Activated B cell treated with CpG ODN at 0.5 μM for 24 hours (primary cell): ENCODE measurements around the gene SATB1. TPM values are rescaled to one million over a fixed set of nuclear protein-coding genes. Genes with fewer than 3 reads are reported as not detected.

Experiments used
- ATAC-seq: fragments of 200-7000 bp; cut with Tn5 transposase; one replicate; pipeline ENCODE4 v1.10.0; 2021; ENCODE audit warnings: low read depth, mild to moderate bottlenecking, moderate library complexity
- CTCF ChIA-PET: fragments of 350-600 bp; sonication (Branson Sonifier 250); formaldehyde crosslinking; loops from one replicate; lab custom pipeline; 2021; ENCODE audit warnings: antibody characterized with exemption; lab: Charles Lee
- POLR2A ChIA-PET: fragments of 350-600 bp; sonication (Branson Sonifier 250); formaldehyde crosslinking; loops from one replicate; lab custom pipeline; 2021; ENCODE audit warnings: antibody characterized with exemption; lab: Charles Lee
- DNase-seq: peaks from one replicate; pipeline ENCODE4 v3.0.0; 2022
- H3K27ac Mint-ChIP-seq: one replicate; pipeline ENCODE4 v1.8.0; 2020; ENCODE audit warnings: mixed read lengths
- H3K27me3 Mint-ChIP-seq: one replicate; pipeline ENCODE4 v1.8.0; 2021; ENCODE audit warnings: mixed read lengths
- H3K36me3 Mint-ChIP-seq: one replicate; pipeline ENCODE4 v1.8.0; 2021; ENCODE audit warnings: low read depth, mixed read lengths
- H3K4me1 Mint-ChIP-seq: one replicate; pipeline ENCODE4 v1.8.0; 2021; ENCODE audit warnings: mixed read lengths
- H3K4me3 Mint-ChIP-seq: one replicate; pipeline ENCODE4 v1.8.0; 2020; ENCODE audit warnings: mild to moderate bottlenecking, mixed read lengths
- H3K9me3 Mint-ChIP-seq: one replicate; pipeline ENCODE4 v1.8.0; 2020; ENCODE audit warnings: mixed read lengths
- intact Hi-C: fragments of 100-400 bp; cut with micrococcal nuclease; formaldehyde crosslinking; loops from one replicate; pipeline ENCODE4 v1.15.1; 2024
- total RNA-seq: library from RNA; stranded (reverse); gene quantifications from 2 replicates; pipeline ENCODE4 v1.2.3, GENCODE V29; 2022
- TF ChIP-seq, protein P1 (sequence below): fragments of 200-600 bp; IDR thresholded peaks from one replicate; pipeline ENCODE4 v1.8.0; 2022; ENCODE audit warnings: antibody characterized with exemption, mild to moderate bottlenecking

The SATB1 gene
- total RNA-seq, 1 donor from 2014 or later = 30.8 TPM

GRCh38 chr3:18308096-18308650 is 117.0 kb downstream of the SATB1 start:
- no peak overlapping the region for H3K4me3 Mint-ChIP-seq
- no peak overlapping the region for H3K27ac Mint-ChIP-seq
- no peak for DNase-seq
- H3K36me3 Mint-ChIP-seq = no peaks in the 10 kb centered on the region
- ChIA-PET POLR2A (no interaction called here), CTCF (no interaction called here)
- no peaks in the 10 kb centered on the region for H3K9me3 Mint-ChIP-seq
- ATAC-seq = no peak
- intact Hi-C loops = no loop called here
- H3K4me1 Mint-ChIP-seq = peaks cover 2% of the 10 kb centered on the region
- no peaks in the 10 kb centered on the region for H3K27me3 Mint-ChIP-seq
- TF ChIP-seq, protein P1, sequence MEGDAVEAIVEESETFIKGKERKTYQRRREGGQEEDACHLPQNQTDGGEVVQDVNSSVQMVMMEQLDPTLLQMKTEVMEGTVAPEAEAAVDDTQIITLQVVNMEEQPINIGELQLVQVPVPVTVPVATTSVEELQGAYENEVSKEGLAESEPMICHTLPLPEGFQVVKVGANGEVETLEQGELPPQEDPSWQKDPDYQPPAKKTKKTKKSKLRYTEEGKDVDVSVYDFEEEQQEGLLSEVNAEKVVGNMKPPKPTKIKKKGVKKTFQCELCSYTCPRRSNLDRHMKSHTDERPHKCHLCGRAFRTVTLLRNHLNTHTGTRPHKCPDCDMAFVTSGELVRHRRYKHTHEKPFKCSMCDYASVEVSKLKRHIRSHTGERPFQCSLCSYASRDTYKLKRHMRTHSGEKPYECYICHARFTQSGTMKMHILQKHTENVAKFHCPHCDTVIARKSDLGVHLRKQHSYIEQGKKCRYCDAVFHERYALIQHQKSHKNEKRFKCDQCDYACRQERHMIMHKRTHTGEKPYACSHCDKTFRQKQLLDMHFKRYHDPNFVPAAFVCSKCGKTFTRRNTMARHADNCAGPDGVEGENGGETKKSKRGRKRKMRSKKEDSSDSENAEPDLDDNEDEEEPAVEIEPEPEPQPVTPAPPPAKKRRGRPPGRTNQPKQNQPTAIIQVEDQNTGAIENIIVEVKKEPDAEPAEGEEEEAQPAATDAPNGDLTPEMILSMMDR = no peak

DNA sequence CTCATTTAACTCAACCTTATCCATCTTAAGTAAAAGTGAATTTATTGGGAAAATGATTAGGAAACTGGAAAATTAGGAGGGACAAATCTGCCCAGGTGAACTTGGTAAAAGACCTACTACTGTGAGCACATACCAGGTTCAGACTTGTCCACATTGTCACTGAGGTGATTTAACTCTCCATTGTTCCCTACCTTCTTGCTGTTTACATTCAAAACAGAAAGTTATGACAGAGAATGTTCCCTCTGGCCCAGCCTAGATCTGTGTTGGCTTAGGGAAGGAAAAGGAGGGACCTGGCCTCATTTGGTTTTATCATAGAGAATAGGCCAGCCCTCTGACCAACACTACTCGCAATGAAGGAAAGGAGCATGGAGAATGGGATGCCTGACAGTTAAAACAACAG is 117.6 kb downstream of the SATB1 start:
- TF ChIP-seq, protein P1 = no peak
- DNase-seq = no peak
- no peak for ATAC-seq
- Mint-ChIP-seq H3K27ac (no peak overlapping the region), H3K4me3 (no peak overlapping the region), H3K9me3 (no peaks in the 10 kb centered on the region), H3K36me3 (no peaks in the 10 kb centered on the region), H3K27me3 (no peaks in the 10 kb centered on the region), H3K4me1 (peaks cover 2% of the 10 kb centered on the region)
- CTCF ChIA-PET = no interaction called here
- intact Hi-C loops = no loop called here
- POLR2A ChIA-PET = no interaction called here

- POLR2A ChIA-PET = no interaction called here
- ATAC-seq (no peak), DNase-seq (no peak)
- CTCF ChIA-PET = no interaction called here
- H3K4me1 Mint-ChIP-seq = peaks cover 2% of the 10 kb centered on the region
- no peaks in the 10 kb centered on the region for H3K36me3 Mint-ChIP-seq
- H3K9me3 Mint-ChIP-seq = peaks cover 8% of the 10 kb centered on the region
- H3K27me3 Mint-ChIP-seq = no peaks in the 10 kb centered on the region
- intact Hi-C loops = no loop called here
- no peak overlapping the region for H3K4me3 Mint-ChIP-seq
- no peak overlapping the region for H3K27ac Mint-ChIP-seq
- TF ChIP-seq, protein P1 = no peak
Measured at GRCh38 chr3:18302517-18302916, 122.6 kb downstream of the SATB1 start.

DNA sequence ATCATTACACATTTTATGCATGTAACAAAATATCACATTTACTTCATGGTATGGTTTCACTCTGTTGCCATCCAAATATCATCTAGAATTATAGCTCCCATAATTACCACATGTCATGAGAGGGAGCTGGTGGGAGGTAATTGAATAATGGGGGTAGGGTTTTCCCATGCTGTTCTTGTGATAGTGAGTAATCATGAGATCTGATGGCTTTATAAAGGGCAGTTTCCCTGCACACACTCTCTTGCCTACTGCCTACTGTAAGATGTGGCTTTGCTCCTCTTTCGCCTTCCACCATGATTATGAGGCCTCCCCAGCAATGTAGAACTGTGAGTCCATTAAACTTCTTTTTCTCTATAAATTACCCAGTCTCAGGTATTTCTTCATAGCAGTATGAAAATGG is 123.4 kb downstream of the SATB1 start:
- POLR2A ChIA-PET = no interaction called here
- ATAC-seq = no peak
- H3K36me3 Mint-ChIP-seq = peaks cover 2% of the 10 kb centered on the region

DNA sequence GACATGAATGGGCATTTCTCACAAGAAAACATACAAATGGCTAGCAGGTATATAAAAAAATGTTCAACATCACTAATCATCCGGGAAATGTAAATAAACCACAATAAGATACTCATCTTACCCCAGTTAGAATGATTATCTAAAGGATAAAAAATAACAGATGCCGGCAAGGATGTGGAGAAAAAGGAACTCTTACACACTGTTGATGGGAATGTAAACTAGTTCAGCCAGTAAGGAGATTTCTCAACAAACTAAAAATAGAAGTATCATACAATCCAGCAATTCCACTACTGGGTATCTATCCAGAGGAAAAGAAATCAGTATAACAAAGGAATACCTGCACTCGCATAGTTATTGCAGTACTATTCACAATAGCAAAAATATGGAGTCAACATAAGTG is 124.2 kb downstream of the SATB1 start:
- DNase-seq (no peak), ATAC-seq (no peak)
- peaks cover 2% of the 10 kb centered on the region for H3K4me1 Mint-ChIP-seq
- TF ChIP-seq, protein P1 = no peak
- H3K27me3 Mint-ChIP-seq = no peaks in the 10 kb centered on the region
- CTCF ChIA-PET = no interaction called here
- POLR2A ChIA-PET = no interaction called here
- no peak overlapping the region for H3K27ac Mint-ChIP-seq
- H3K36me3 Mint-ChIP-seq = peaks cover 2% of the 10 kb centered on the region
- H3K4me3 Mint-ChIP-seq = no peak overlapping the region
- peaks cover 19% of the 10 kb centered on the region for H3K9me3 Mint-ChIP-seq
- intact Hi-C loops = no loop called here

More for the DNA sequence above, 123.4 kb downstream of the SATB1 start:
- Mint-ChIP-seq H3K9me3 (peaks cover 15% of the 10 kb centered on the region), H3K4me1 (peaks cover 2% of the 10 kb centered on the region), H3K27me3 (no peaks in the 10 kb centered on the region), H3K27ac (no peak overlapping the region), H3K4me3 (no peak overlapping the region)
- TF ChIP-seq, protein P1 = no peak
- CTCF ChIA-PET = interaction anchor here (0.6 kb wide), 1 partner anchor 141 kb away, joined by 3 read pairs; no protein-coding TSS in a partner anchor
- no peak for DNase-seq
- intact Hi-C loops = no loop called here
